ENCODE data around the gene APOA1.

- TF ChIP-seq POLR2A (IDR thresholded peaks at IDR 0.05; ENCODE audit: low read length) (no peak), GATA1 (IDR thresholded peaks at IDR 0.05; ENCODE audit: low read depth, low read length) (no peak)
These were observed 7.8 kb downstream of the APOA1 start, which contains the start of gene APOC3 for GRCh38 chr11:116829525-116830183.
